ENCODE results near the gene AHRR.
"Not testable (repeated sequence)": the region's sequence is repeated elsewhere in the genome, so short reads cannot be mapped to it uniquely, and the experiment has no call there.

Gene AHRR

DNA sequence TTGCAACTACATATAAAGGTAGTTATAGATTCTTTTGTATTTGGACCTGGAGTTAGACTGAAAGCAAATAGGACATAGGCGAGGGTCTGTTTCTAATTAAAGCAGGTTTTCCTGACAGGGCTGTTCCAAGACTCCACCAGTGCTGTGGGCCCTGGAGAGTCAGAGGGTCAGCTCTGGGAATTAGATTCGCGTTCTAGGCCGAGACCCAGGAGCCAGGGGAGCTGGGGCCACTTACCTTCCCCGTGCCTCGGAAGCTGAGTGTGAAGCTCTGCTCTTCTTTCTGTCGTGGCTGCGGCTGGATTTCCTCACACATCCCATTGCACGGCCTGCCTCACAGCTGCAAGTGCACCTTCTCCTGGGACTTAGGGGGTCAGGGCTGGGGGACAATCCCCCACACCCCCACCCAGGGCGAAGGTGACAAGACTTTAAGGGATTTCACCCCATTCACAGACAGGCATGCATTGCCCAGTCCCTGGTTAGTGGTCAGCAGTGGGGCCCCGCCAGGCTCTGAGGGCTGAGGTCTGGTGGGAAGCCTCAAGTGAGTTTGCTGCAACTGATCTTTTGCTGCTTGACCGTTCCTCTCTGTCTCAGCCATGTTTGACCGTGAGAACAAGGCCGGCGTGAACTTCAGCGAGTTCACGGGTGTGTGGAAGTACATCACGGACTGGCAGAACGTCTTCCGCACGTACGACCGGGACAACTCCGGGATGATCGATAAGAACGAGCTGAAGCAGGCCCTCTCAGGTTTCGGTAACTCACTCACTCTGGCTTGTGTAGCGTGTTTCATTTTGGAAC, 15.3 kb upstream of the AHRR start:
- FAIRE-seq = no peak

DNA sequence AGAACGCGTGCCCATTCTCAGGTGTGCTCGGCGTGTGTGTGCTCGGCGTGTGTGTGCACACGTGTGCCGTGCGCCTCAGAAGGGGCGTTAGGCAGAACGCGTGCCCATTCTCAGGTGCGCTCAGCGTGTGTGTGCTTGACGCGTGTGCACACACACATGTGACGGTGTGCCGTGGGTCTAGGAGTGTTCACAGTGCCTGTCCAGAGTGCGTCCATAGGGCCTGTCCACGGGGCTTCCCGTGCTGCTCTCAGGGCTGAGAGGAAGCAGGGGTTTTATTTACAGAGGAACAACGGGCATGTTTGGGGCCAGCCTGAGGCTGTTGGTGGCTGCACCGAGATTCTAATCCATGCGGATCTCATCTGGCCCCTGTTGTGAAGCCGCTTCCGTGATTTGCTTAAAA, 14.2 kb upstream of the AHRR start:
- FAIRE-seq = no peak

DNA sequence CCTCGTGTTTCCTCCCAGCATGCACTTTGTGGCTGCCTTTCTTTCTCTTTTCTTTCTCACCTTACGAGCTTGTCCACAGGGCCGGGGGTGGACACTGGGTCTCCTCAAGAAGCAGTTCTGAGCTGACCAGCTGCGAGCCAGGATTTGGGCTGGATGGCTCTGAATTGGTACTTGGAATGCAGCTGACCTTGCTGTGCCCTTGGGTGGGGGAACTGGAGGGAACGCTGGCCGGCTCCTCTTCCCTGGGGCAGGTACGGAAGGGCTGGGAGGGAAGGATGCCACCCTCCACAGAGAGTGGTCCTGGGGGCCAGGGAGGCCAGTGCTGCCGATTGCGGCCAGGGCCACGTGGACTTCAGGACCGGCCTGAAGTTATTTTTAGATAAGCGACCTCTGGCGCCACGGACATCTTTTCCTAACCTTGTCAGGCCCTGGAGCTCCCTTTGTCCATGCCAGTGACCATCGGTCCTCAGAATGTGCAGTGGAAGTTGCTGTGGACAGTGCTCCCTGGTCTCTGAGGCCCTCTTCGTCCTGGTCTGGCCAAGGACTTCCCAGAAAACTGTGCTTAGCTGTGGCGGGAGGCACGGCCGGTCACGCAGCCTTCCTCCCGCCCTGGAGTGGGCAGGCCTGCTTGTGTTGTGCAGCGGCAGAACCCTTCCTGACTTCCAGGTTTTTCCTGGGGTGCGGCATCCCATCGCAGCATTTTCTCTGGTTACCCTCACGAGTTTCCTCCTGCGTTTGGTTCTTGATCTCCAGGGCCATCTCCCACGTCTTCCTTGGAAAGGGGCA, 13.5 kb upstream of the AHRR start:
- no peak for FAIRE-seq

DNA sequence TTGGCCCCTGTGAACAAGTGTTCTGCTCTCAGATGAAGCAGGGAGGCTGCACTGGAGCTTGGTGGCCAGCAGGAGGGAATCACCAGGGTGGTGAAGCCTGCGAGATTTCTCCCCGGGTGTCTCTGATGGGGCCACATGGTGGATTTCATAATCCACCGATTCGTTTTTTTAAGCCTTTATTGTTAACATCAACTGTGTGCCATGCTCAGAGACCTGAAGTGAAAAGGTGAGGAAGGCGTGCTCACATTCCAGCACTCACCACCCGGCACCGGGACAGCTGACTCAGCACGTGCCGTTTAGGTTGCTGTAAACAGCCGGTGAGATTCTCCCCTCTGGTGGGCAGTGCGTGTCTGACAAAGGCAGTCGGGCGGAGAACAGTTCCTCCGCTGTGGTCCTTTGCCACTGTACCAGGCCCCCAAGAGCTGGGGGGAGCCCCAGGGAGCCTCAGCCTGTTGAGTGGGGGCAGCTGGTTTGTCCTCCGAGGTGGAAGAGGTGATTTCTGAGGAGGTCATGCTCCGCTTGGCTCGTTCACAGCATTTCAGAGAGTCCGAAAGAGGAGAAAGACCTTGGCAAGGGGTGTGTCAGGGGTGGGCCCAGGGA, 12.7 kb upstream of the AHRR start:
- no peak for FAIRE-seq

DNA sequence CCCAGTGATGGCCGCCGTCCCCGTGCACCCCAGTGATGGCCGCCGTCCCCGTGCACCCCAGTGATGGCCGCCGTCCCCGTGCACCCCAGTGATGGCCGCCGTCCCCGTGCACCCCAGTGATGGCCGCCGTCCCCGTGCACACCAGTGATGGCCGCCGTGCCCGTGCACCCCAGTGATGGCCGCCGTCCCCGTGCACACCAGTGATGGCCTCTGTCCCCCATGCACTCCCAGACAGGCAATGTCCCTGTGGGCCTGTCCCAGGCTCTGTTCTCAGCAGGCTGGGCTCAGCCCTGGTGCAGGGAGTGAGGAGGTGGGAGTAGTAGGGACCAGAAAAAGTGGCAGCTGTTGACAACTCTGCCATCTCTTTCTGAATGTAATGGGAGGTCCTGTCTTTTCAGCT, 11.7 kb upstream of the AHRR start:
- FAIRE-seq = not testable (repeated sequence)

DNA sequence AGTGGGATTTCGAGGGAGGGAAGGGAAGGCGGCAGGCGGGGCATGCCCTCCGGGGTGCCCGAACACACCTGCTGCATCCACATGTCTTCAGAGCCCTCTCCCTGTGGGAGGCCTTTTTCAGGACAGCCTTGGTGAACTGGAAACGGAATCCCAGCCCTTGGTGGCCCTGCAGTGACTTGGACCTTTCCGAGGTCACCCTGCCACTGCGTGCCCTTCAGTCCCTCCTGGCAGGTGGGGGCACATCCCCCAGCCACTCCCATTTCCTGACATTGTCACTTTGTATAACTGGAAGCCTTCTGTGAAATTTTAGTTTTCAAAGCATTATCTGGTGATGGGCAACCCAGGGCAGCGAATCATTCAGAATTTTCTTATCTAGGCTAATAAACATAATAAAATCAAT, 11.0 kb upstream of the AHRR start:
- no peak for FAIRE-seq

DNA sequence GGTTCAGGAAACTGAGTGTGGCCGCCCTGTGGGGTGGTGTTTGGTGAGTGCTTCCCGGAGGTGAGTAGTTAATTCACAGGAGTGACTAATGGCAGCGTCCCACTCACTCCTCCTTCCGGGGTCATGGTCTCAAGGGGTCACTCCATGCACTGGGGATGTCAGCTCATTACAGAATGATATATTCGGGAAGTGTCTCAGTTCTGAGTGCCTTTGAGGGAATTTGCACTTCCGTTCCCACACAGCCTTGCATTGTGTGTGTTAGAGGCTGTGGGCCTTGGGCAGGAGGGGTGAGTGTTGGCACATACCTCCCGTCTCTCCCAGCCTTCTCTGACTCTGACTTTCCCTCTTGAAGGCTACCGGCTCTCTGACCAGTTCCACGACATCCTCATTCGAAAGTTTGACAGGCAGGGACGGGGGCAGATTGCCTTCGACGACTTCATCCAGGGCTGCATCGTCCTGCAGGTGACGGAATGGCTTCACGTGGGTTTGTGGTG, 10.5 kb upstream of the AHRR start:
- FAIRE-seq = no peak

DNA sequence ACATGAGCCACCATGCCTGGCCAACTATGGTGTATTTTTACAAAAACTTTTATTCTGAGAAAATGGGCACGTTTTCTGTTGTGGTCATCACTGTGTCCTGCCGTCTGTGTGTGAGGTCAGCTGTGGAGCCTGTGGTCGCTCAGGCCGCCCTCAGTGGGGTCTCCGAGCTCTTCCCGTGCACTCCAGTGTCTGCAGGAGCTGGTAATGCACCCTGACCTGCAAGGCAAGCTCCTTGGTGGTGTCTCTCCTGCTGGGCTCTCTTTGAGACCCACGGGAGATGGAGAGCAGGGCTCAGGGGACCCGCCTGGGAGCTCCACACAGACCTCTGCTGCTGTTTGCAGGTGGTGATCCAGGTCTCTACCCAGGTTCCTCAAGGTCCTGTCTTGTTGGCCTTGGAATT, 9.6 kb upstream of the AHRR start:
- no peak for FAIRE-seq

DNA sequence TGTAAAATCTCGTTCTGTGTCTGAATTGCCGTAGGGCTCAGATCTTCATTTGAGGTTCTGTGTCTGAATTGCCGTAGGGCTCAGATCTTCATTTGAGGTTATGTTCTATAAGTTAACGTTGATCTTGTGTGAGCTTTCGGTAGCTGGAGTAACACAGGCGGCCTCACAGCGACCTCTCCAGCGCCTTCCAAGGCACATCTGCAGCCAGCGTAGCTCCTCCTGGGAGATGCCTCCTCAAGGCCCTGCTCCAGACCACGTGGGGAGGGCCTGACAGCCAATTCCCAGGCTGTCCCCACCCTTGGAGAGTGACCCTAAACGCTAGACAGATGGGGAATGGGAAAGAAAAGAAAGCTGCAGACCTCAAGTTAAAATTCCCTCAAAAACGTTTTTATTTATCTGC, 8.7 kb upstream of the AHRR start:
- FAIRE-seq = no peak

DNA sequence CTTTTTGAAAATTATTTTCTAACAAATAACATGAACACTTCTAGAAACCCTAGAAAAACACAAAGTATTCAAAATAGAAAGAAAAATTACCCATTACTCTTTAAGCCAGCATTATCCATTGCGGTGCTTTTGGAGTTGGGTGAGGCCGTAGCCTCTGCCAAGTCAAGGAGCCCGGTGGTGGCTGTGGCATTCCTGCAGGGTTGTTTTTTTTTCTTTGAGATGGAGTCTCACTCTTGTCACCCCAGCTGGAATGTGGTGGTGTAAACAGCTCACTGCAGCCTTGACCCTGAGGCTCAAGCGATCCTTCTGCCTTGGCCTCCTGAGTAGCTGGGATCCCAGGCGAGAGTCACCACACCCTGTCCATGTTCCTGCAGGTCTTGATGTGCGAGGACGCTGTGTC, 8.2 kb upstream of the AHRR start:
- no peak for FAIRE-seq

DNA sequence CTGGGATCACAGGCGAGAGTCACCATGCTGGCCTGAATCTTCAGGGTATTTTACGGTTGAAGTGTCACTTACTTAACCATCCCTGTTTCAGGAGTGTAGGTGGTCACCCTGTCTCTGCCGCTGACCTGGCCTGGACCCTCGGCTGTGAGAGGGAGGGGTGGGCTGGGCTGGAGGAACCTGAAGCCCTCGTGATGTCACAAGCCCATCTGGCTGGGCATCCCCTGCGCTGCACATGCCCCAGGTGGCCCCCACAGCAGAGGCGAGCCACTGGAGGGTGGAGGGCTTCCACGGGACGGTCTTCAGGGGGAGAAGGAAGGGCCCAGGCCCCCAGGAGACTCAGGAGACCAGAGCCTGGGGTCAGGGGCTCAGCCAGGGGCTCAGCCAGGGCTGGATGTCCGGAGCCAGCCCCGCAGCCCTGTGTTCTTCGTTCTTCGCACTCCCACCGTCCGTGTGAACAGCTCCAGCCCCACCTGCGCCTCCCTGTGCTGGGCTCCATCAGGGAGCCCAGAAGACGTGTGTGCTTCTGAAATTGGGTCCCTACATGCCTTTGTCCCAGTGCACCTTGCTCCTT, 7.6 kb upstream of the AHRR start:
- FAIRE-seq = no peak

DNA sequence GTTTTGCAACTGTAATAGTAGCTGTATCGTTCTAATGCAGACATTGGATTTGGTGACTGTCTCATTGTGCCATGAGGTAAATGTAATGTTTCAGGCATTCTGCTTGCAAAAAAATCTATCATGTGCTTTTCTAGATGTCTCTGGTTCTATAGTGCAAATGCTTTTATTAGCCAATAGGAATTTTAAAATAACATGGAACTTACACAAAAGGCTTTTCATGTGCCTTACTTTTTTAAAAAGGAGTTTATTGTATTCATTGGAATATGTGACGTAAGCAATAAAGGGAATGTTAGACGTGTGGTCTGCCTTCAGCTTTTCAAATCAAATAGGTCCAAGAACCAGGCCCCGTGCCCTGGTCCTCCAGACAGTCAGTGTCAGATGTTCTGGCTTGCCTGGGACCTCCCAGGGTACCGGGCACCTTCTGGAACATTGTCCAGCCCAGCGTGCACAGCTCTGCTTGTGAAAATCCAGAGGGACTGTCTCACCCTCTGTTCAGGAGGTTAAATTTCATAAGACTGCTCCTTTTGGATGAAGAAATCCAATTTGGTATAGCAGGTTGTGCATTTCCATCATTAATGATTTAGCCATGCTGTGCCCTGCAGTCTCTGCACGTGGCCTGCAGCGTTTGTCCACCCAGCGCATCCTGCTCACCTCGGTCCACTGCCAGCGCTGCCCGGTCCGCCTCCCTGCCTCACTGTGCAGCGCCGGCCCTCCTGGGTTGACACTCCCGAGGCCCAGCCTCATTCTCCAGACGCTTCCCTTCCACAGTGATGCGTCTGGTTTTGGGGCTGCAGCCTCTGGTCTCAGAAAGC, 6.6 kb upstream of the AHRR start:
- no peak for FAIRE-seq

DNA sequence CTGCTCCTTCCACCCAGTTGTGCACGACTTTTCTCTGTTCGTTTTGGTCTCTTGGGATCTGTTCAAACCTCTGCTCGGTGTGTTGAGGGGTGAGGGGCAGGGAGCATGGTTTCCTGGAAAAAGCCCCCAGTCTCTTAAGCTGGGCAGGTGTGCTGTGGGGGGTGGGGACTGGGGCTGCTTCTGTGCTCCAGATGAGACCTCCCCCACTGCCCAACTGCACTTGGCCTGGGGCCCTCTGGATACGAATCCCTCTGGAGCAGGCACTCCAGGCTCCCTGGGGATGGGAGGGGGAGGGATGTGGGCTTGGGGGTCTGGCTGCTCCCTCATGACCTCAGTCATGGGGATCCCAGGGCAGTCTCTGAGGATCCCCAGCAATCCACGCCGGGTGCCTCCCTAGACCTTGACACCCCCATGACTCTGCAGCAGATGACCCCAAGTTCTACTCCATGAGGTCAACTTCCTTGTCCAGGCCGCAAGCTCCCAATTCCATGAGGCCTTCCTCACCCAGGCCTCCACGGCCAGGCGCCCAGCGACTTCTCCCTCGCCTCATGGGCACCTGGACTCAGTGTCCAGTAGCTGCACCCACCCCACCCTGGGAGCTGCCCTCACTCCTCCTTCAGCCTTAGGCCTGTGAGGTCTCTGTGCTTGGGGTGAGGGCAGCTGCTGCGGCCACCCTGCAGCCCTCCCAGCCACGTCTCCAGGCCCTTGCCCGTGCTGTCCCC, 5.9 kb upstream of the AHRR start:
- no peak for FAIRE-seq

DNA sequence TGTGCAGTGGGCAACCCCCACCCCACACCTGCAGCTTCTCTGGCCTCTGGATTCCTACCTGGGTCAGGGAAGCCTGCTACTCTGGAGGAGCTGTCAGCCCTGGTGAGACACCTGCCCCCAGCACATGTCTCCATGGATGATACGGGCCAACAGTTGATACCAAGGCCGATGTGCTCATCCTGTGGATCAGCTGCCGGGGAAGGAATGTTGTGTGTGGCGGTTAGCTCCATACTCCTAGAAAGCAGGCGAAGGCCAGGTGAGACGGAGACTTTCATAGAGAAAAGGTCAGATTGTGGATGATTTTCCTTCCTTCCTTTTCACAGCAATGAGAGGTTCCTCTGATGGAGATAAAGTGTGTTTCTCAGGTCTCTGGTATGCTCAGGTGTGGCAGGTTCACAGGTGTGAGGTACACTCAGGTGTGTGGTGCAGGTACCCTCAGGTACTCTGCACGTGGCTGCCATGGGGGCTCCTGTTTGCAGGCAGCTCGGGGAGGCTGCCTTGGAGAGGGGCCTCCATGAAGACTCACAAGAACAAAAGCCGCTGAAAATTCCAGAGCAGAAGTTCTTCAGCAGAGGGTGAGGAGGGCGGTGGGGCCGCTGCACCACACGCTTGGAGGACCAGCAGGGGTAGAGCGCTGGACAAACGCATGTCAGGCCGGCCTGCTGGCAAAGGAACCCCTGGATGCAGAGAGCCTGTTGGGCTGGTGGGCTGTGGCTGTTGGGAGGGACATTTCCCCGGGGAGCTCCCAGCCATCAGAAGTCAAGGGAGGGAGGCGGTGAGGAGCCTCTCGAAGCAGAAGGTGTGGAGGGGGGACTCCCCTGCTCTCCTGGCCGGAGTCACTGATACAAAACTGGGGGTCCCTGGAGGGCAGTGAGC, 5.1 kb upstream of the AHRR start:
- FAIRE-seq = no peak

DNA sequence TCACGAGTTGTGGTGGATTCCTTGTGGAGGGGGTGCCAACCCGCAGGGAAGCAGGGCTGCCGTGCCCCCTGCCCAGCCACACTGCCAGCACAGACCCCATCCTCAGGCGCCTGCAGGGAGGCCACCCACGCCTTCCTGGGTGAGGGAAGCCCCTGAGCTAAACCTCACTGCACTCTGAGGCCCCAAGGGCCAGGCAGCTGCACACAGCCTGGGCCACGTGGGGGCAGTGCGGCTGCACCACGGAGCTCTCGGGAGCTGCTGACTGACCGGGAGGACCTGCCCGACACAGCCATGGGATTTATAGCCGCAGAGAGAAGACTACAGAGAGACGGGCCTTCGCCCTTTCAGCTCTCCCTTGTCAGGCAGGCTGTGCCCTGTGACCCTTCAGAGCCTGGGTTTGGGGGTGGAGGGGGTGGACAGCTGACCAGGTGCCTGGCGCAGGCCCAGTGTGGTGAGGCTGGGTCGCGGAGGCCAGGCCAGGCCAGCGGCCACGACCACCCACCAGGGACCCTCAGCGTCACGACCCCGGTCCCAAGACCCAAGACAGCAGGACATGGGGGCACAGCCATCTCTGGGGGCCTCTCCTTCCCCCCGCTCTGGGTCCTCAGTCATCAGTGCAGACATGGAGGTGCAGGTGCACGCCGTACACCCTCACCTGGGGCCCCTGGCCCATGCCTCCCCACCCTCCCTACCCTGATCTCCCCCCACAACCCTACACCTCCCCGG, 4.3 kb upstream of the AHRR start:
- no peak for FAIRE-seq

DNA sequence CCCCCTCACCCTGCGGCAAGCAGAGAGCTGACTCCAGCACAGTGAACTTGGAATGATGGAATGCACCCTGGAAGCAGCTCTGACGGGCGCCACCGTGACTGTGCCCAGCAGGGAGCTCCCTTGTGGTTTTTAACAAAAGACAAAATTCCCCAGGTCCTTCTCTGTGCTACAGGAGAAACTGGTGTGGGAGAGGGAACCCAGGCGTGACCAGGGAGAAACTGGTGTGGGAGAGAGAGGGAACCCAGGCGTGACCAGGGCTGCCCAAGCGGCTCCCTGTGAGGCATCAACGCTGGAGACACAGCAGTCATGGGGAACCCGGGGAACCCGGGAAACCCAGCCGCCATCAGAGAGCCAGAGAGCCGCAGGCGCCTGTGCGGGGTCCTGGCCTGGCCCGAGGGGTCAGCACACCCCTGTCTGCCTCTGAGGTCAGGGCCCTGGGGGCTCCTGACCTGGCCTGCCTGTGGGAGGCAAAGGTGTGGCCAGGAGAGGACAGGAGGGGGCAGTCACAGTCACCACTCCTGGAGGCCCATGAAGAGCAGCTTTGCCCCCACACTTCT, 3.1 kb upstream of the AHRR start:
- no peak for FAIRE-seq

DNA sequence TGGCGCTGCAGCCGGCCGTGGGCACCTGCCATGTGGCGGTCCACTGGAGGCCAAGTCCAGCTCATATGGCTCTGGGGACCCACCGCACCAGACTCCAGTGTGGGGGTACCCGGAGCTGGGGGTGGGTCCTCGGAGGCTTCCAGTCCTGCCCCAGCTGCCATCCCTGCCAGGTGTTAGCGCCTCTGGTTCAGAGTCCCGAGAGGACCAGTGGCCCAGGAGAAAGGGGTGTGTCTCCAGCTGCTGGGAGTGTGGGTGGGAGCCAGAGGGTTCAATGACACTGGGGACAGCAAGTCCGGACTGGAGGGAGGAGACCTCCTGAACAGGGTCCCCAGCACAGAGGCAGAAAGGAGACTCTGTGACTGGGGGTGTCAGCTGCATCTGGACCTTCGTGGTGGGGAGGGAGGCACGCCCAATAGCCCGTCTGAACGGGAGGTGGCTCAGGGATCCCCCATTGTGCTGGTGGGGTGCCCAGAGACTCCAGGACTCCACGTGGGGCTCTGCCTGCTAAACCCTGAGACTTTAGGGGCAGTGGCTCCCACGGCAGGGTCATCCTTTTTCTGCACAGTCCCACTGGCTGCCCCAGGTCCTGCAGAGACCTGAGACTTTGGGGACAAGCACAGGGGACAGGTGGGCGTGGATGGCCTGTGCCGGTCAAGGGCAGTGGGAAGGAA, 2.4 kb upstream of the AHRR start:
- no peak for FAIRE-seq

DNA sequence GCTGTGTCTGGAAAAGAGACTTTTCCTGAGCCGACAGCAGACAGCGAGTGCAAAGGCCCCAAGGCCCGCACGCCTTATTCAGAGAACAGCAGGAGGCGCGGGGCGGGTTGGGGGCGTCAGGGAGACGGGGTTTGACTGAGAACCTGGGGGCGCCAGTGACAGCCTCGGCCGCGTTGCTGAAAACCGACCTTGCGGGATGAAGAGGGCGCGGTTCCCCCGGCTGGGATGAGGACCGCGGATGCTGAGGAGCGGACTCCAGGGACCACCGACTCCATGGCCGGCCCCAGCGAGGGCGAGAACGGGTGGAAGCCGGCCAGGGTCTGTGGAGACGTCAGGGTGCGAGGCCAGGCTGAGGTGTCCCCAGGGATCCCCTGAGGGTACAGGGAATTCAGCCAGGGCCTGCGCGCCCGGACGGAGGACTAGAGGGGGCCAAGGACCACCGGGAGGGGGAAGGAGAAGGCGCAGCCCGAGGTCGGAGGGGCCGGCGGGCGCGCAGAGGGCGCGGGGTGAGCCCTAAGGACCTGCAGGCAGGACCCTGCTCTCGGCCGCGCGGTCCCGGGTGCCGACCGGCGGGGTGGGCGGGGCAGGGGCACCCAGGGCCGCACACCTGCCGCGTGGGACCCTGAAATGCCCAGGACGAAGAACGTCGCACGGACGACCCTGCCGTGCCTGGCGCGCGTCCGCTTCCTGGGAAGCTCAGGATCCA, 837 bp upstream of the AHRR start:
- no peak for FAIRE-seq
